HG02973 (cell line): ENCODE data around the gene ATP2A1.
"Not testable (repeated sequence)": the region's sequence is repeated elsewhere in the genome, so short reads cannot be mapped to it uniquely, and the experiment has no call there.

ENCODE experiments used
- ATAC-seq: cut with Tn5 transposase; IDR thresholded peaks from one replicate; pipeline ENCODE4 v1.9.1; 2021; ENCODE audit warnings: moderate library complexity; ENCODE audit not compliant: unreplicated experiment

The ATP2A1 gene

DNA sequence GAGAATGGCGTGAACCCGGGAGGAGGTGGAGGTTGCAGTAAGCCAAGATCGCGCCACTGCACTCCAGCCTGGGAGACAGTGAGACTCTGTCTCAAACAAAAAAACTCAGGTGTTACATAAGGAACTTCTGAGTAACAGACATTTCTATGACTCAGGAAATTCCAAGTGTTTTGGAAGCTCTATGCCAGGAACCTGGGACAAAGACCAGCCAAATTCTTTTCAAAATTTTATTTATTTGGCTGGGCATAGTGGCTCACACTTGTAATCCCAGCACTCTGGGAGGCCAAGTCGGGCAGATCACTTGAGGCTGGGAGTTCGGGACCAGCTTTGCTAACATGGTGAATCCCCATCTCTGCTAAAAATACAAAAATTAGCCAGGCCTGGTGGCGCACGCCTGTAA lies 19.9 kb upstream of the ATP2A1 start:
- no peak for ATAC-seq

DNA sequence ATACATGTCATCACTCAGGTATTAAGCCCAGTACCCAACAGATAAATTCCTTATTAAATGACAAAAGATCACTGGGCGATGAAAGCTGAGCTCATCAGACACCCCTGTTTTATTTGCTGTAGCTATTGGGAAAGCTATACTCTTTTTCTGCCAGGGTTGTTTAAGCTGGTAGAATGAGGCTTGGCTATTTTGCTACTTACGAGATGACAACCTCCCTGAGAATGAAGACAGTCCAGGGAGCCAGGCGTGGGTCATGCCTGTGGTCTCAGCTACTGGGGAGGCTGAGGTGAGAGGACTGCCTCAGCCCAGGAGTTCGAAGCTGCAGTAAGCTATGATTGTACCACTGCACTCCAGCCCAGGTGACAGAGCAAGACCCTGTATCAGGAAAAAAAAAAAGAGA lies 19.0 kb upstream of the ATP2A1 start:
- no peak for ATAC-seq

DNA sequence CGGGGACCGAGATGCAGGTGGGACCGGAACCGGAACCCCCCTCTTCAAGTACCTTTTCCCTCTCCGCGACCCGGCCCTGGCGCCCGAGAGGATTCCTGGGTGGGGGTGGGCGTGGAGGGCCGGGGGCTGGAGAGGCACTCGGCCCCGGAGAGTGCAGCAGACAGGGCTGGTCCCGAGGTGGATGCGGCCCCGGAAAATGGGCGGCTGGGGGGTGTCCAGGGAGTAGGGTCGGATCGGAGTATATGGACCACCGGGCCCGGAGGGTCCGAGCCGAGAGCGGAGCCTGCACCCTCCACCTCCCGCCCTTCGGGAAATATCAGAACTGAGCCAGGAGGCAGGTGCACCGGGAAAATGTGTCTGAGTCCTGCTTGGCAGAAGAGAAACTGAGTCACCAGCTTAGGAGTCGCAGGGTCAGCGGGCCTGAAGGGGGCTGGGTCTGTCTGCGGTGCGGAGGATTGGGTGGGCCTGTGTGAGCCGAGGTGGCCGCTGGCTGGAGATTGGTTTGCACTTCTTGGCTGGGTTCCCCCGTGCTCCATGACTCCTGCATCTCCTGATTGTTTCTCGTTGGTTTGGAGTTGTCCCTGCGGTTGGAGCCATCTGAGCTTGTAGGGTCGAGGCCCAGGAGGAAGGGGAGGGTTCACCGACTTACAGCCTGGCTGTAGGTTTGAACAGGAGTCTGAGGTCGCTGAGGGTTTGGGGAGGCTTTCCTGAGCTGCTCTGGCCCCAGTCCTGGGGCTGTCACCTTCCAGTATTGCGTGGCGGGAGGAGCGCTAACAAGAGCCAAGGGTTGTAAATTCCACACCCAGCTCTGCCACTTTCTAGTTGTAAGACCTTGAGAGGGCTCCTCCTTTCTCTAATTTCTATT lies 14.1 kb upstream of the ATP2A1 start:
- no peak for ATAC-seq

DNA sequence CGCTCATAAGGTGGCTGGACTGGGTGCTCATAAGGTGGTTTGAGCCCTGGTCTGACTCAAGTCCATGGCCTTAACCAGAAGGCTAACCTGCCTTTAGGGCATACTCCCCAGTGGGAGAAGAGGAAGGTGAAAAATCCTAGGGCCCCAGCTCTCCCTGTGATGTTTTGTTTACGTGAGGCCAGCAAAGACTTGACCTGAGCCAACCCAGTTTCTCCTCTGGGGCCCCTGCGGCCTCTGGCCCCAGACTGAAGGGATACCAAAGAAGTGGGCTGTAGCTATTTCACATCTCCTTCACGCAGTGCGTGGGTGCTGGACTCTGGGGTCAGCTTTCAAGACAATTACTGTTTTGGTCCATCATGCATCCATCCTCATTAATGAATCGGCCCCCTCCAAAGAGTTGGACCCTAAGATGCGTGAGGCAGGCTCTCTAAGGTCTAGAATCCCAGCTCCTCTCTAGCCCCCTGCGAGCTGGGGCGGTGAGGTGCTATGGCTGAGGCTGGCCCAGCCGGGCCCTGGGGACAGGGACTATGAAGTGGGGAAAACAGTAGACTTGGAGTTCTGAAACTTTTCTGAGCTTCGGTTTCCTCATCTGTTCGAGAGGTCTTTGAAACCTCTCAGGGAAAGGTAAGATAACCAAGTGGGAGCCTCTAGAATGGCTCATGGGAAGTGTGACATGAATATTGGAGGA lies 13.1 kb upstream of the ATP2A1 start:
- no peak for ATAC-seq

DNA sequence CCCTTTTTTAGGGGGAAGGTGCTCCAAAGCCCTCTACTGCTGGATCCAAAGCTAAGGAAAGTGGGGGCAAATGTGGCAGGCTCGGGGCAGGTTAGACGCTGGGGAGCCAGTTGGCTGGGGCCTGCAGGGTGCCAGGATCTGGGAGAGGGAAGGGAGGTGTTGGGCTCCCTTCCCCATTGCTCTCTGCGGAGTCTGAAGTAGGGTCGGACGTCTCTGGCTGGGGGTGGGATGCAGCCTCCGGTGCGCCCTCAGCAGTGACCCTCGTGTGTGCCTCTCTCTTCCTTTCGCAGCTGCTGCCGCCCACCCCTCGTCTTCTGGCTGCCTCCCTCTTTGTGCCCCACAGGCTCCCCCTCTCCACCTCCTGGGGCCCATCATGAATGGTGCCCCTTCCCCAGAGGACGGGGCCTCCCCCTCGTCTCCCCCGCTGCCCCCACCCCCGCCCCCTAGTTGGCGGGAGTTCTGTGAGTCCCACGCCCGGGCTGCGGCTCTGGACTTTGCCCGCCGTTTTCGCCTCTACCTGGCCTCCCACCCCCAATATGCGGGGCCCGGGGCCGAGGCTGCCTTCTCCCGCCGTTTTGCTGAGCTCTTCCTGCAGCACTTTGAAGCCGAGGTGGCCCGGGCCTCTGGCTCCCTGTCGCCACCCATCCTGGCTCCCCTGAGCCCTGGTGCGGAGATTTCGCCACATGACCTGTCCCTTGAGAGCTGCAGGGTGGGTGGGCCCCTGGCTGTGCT lies 12.4 kb upstream of the ATP2A1 start:
- no peak for ATAC-seq

DNA sequence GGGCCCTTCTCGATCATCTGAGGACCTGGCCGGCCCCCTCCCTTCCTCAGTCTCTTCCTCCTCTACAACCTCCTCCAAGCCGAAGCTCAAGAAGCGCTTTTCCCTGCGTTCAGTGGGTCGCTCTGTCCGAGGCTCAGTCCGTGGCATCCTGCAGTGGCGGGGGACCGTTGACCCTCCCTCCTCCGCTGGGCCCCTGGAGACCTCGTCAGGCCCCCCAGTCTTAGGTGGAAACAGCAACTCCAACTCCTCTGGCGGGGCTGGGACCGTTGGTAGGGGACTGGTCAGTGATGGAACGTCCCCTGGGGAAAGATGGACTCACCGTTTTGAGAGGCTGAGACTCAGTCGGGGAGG lies 11.9 kb upstream of the ATP2A1 start:
- ATAC-seq = no peak

DNA sequence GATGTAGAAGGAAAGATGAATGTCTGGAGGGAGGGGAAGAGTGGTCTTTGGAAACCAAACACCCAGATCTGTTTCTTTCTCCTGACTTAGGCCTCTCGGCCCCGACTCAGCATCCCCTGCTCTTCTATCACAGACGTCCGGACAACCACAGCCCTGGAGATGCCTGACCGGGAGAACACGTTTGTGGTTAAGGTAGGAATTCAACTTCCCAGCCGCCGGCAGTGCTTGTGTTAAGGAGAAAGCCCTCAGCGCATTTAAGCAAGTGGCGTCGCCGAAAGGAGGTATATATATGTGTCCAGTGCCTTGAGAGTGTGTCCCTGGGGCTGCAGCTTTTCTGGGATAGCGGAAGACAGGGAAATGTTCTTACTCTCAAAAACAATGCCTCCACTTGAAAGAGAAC lies 11.0 kb upstream of the ATP2A1 start:
- no peak for ATAC-seq

DNA sequence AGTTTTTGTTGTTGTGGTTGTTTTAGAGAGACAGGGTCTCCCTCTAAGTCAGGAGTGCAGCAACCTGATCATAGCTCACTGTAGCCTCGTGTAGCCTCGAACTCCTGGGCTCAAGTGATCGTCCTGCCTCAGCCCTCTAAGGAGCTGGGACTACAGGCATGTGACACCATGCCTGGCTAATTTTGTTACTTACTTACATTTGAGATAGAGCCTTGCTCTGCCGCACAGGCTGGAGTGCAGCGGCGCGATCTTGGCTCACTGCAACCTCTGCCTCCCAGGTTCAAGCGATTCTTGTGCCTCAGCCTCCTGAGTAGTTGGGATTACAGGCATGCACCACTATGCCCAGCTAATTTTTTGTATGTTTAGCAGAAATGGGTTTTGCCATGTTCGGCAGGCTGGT lies 10.6 kb upstream of the ATP2A1 start:
- ATAC-seq = not testable (repeated sequence)

DNA sequence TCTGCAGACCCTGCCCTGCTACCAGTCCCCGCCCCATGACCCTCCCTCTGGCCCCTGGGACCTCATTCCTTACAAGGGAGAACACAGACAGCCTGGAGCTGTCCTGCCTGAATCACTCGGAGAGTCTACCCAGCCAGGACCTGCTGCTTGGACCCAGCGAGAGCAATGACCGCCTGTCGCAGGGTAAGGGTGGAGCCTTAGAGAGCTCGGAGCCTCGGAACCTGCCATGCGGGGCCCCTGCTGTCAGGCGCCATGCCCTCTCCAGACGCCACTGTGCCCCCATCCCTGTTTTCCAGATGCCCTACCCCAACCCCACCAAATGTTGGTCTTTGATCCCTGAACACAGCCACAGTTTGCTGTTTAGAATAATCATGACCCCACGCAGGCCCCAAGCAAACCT lies 9.1 kb upstream of the ATP2A1 start:
- ATAC-seq = no peak

DNA sequence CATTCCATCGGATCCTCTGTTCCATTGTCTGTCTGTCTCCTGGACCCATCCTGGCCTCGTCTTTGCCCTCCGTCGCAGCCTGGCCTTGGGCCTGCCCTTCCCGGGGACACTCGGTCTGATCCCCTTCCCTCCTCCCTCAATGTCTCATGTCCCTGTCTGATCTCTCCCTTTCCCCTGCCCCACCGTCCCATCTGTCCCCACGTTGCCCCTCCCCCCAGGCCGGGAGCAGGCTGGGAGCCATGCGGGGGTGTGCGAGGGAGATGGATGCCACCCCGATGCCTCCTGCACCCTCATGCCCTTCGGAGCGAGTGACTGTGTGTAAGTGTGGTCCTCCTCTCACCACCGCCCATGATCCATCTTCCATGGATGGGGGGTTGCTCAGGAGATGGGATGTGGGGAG lies 5.3 kb upstream of the ATP2A1 start:
- no peak for ATAC-seq

DNA sequence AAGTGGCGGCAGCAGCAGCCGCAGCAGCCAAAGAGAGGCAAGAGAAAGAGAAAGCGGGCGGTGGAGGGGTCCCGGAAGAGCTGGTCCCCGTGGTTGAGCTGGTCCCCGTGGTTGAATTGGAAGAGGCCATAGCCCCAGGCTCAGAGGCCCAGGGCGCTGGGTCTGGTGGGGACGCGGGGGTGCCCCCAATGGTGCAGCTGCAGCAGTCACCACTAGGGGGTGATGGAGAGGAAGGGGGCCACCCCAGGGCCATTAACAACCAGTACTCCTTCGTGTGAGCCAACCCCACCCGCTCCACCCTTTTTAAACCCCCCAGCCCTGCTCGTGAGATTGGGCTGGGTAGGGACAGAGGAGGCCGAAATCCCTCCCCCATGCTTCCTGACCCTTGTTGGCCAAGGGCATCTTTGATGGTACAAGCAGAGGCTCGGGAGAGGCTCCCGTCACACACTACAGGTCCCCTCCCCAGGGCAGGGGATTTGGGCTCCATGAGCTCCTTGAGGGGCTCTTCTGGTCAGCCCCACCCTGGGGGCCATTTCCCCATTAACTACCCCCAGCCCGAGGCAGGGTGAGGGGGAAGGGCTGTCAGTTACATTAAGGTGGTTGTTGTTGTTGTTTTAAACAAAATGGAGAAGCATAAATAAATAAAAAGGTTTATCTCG lies 4.6 kb upstream of the ATP2A1 start:
- no peak for ATAC-seq

DNA sequence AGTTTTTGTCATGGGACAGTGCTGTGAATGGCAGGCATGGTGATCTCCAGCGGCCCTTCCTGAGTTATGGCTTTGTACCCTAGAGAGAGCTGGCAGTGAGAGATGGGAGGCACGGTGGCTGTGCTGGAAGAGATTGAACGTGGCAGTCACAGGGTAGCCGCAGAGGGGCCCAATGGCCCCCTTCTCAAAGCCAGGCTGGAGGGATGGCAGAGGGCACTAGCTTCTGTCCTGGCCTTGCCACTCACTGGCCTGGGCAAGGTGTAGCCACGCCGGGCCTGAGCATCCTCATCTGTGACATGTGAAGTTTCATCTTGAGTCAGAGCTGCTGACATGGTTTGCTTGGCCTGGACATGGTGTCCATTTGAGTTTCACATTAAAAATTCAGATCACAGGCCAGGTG lies 3.9 kb upstream of the ATP2A1 start:
- ATAC-seq = no peak

DNA sequence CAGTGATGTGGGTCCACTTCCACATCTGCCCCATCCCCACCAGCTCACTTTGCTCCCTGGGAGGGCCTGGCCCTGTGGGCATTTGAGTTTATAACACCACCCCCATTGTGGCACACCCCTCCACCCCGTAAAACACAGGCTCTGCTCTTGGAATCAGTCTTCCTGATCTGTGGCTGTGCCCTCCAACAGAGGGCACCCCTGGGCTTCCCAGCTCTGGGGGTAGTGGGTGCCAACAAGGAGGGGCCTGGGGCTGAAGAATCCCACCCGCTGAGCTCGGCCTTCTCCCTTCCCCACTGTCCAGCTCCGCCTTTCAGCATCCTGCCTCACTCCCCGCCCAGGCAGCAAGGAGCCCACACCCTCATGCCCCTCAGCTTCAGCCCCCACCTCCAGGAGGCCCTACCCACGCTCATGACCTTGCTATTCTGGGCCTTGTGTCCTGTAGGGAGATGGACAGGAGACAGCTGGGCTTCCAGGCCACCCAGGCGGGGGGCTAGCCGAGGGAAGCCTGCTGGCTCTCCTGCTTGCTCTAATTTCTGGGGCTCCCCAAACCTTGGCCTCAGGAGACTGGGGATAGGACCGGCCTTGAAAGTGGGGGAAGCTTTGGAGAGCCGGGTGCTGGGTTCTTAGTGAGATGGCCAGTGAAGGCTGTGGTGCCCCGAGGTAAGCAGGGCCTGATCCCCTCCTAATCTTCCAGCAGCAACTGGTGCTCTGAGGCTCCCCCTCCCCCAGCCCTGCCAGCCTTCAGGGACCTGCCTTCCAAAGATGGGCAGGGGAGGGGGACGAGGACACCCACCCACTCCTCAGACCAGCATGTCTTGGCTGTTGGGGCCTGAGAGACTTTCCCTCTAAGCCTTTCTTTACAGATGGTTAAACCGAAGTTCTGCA lies 2.9 kb upstream of the ATP2A1 start:
- ATAC-seq = no peak

DNA sequence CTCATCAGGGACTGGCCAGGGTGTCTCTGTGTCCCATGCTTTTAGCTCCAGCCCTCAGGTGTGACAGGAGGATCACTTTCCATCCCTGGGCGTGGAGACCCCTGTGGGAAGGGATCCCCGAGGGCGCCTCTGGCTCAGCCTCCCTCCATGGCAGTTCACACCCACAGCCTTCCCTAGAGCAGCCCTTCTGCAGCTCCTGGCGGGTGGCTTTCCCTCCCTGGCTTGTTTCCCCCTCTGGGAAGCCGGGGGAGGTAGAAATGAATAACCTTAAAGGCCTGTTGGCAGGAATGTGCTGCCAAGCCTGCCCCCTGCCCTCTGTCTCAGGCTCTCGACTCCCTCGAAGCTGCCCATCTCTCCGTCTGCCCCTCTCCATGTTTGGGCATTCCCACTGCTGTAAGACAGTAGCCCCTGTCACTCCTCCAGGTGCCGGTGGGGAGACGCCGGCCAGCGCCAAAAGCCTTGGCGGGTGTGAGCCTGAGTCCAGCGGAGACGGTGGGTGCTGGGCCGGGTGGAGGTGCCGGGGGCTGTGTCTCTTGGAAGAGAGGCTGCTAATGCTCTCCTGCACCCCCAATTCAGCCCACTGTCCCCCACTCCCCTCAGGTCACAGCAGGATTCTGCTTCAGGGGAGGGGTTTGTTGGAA lies 2.1 kb upstream of the ATP2A1 start:
- no peak for ATAC-seq

DNA sequence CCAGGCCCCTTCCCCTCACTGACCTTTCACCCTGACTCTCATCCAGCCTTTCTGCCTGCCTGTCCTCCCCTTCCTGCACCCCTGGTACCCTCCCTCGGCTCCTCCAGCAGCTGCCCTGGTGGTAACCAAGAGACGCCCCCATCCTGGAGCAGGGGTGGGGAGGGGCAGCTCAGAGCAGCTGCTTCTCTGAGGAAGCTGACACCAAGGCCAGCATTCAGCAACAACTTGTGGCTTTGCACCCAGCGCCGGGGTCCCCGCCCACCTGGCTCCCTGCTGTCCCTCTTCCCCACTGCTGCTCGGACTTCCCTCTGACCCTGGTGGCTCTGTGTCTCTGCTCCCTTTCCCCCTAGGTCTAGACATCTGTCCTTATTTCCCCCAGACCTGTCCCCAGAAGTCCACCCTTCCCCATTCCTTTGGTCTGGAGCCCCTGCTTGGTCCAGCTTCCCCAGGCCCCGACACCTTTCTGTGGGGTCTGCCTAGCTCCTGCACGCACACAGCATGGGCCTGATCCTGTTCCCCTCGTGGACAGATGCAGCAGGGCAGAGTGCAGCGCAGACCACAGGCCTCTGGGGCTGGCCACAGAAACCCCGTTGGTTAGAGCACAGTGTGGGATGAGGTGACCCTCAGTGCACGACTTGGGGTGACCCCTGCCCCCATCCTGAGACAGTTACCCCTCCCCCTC lies 1.2 kb upstream of the ATP2A1 start:
- ATAC-seq = no peak

DNA sequence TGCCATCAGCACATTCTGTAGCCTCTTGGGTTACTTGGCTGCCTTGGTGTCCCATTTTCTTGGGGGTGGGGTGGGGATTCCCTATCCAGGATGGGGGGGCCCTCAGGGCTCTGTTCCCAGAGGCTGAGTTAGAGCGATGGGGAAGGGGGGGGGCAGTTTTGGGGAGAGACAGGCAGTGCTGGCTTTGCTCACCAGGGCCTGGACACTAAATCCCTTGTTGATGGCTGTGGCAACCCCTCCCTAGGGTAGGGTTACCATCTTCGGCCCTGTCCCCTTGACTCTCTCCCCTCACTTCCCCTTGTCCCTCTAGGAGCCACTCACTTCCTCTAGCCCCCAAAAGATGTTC lies 660 bp upstream of the ATP2A1 start:
- ATAC-seq = no peak

DNA sequence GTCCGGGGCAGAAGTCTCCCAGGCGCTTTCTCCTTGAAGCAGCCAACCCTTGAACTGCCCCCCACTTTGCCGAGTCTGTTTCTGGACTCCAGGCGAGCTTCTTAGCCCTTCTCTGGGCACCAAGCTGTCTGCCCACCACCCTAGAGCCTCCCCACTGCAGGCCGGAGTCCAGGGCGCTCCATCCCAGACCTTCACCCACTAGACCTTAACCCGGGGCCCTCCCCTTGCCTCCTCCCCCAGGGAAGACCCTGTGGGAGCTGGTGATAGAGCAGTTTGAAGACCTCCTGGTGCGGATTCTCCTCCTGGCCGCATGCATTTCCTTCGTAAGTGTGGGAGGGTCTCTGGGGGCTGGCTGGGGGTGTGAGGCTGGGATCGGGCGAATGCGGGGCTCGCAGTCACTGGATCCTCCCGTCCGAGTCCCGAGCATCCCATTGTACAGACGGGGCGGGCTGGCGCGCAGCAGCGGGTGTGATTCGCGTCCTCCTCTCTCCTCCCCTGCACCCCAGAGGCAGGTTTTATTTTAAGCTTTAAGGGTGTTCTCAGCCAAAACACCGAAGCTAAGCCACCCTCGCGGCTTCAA lies 1.1 kb downstream of the ATP2A1 start:
- peak; percentile 27 for ATAC-seq

DNA sequence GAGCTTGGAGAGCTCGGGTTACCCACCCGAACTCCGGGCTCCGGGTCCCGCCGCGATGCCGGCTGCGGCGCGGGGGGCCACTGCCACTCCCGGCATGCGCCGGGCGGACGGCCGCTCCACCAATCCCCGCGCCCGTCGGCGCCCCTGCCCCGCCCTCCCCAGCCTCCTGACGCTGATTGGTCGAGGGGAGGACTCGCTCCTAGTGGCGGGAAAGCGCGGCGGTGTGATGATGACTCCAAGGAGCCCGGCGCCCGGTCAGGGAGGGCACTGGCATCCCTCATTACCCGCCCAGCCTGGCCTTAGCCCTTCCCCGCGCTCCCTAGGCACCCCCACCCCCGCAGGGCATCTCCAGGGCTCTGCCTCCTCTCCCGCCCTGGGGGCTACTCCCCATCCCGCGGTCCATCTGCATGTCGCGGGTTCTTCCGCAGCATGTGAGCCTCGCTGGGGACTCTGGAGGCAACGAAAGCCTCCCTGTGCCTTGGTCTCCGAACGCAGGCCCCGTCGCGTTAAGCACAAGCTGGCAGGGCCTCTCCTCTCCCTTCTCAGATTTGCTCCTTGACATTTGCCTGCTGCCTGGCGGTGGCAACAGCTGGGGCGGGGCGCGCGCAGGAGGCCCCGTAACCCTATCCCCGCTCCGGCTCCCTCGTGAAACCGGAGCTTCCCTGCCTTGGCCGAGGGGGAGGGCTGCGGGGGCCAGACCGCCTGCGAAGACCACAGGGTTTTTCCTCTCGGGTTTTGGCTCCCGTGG lies 1.7 kb downstream of the ATP2A1 start:
- peak; percentile 67 for ATAC-seq

DNA sequence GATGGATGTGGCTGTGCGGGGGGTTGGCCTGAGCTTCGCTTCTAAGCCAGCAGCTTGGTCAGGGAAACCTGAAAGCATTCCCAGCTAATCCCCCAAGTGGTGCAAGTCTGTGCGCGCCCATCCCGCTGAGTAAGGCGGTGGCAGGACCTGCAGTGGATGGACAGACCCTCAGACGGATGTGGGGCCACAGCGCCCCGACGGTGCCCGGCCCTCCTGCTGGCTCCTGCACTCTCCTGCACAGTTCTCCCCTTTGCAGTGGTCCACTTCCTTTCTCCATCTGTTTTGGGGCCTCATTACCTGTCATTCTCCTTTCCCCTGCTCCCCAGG lies 2.3 kb downstream of the ATP2A1 start:
- ATAC-seq = no peak
